ENCODE measurements around the gene DCLK1. TPM values are rescaled to one million over a fixed set of nuclear protein-coding genes. Genes with fewer than 3 reads are reported as not detected.

DCLK1 gene
- total RNA-seq, 1 donor from 2014 or later: 9.1 TPM

- Mint-ChIP-seq H3K4me3 (ENCODE audit: unreplicated experiment) (no peak overlapping the region), H3K27me3 (ENCODE audit: unreplicated experiment) (no peaks in the 10 kb centered on the region), H3K4me1 (ENCODE audit: unreplicated experiment) (peaks cover 1% of the 10 kb centered on the region), H3K27ac (ENCODE audit: unreplicated experiment) (no peak overlapping the region), H3K36me3 (ENCODE audit: unreplicated experiment) (no peaks in the 10 kb centered on the region), H3K9me3 (ENCODE audit: unreplicated experiment) (no peaks in the 10 kb centered on the region)
- DNase-seq (ENCODE audit: extremely low spot score, unreplicated experiment): no peak
- TF ChIP-seq CTCF (IDR thresholded peaks at IDR 0.05): no peak
Measured at GRCh38 chr13:35908226-35908625, 223.0 kb downstream of the DCLK1 start.

- DNase-seq (ENCODE audit: extremely low spot score, unreplicated experiment): no peak
- Mint-ChIP-seq H3K27me3 (ENCODE audit: unreplicated experiment) (no peaks in the 10 kb centered on the region), H3K9me3 (ENCODE audit: unreplicated experiment) (no peaks in the 10 kb centered on the region), H3K4me3 (ENCODE audit: unreplicated experiment) (no peak overlapping the region), H3K27ac (ENCODE audit: unreplicated experiment) (no peak overlapping the region), H3K4me1 (ENCODE audit: unreplicated experiment) (peaks cover 1% of the 10 kb centered on the region), H3K36me3 (ENCODE audit: unreplicated experiment) (no peaks in the 10 kb centered on the region)
- no peak for TF ChIP-seq CTCF (IDR thresholded peaks at IDR 0.05)
Measured at GRCh38 chr13:35906636-35907035, 224.5 kb downstream of the DCLK1 start.

DNA sequence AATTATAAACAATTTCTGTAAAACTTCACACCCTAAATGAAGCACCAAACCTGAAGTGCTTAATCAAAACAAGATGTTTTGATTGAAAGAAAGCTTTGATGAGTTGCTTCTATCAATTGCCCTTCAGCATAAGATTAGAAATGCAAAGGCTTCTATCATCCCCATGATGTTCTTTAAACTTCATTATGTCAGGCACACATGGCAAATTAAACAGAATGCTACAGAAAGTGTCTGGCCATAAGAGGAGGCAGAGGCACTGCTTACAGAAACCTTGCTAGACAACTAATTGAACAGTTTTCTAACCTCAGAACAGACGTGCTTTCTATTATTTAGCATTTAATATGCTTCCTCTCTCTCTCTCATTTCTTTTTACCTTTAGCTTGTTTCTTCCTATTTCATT is 228.1 kb downstream of the DCLK1 start:
- no peak overlapping the region for H3K4me3 Mint-ChIP-seq (ENCODE audit: unreplicated experiment)
- no peak for TF ChIP-seq CTCF (IDR thresholded peaks at IDR 0.05)
- H3K9me3 Mint-ChIP-seq (ENCODE audit: unreplicated experiment): no peaks in the 10 kb centered on the region
- peaks cover 8% of the 10 kb centered on the region for H3K4me1 Mint-ChIP-seq (ENCODE audit: unreplicated experiment)
- no peaks in the 10 kb centered on the region for H3K36me3 Mint-ChIP-seq (ENCODE audit: unreplicated experiment)
- no peak for DNase-seq (ENCODE audit: extremely low spot score, unreplicated experiment)
- H3K27me3 Mint-ChIP-seq (ENCODE audit: unreplicated experiment): no peaks in the 10 kb centered on the region
- H3K27ac Mint-ChIP-seq (ENCODE audit: unreplicated experiment): no peak overlapping the region

GRCh38 chr13:35898041-35898440 is 233.1 kb downstream of the DCLK1 start:
- Mint-ChIP-seq H3K9me3 (ENCODE audit: unreplicated experiment) (no peaks in the 10 kb centered on the region), H3K27ac (ENCODE audit: unreplicated experiment) (no peak overlapping the region), H3K36me3 (ENCODE audit: unreplicated experiment) (no peaks in the 10 kb centered on the region), H3K4me3 (ENCODE audit: unreplicated experiment) (no peak overlapping the region), H3K4me1 (ENCODE audit: unreplicated experiment) (peaks cover 7% of the 10 kb centered on the region), H3K27me3 (ENCODE audit: unreplicated experiment) (no peaks in the 10 kb centered on the region)
- no peak for DNase-seq (ENCODE audit: extremely low spot score, unreplicated experiment)
- TF ChIP-seq CTCF (IDR thresholded peaks at IDR 0.05): no peak

DNA sequence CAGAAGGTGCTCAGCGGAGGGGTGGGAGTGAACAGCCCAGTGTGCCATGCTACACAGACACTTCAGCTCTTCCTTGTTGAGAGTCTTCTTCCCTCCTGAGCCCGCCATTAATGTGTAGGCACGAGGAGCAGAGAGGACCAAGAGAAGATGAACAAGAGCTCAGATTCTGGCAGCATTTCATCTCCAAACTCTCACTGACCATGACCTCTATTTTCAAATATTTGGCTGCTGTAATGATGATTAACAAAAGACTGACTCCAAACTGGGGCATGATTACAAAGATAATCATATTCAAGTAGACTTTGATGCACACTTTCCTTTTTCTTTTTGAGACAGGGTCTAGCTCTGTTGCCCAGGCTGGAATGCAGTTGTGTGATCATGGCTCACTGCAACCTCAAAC is 236.5 kb downstream of the DCLK1 start:
- Mint-ChIP-seq H3K27ac (ENCODE audit: unreplicated experiment) (no peak overlapping the region), H3K9me3 (ENCODE audit: unreplicated experiment) (no peaks in the 10 kb centered on the region), H3K27me3 (ENCODE audit: unreplicated experiment) (no peaks in the 10 kb centered on the region), H3K4me1 (ENCODE audit: unreplicated experiment) (peaks cover 15% of the 10 kb centered on the region), H3K4me3 (ENCODE audit: unreplicated experiment) (no peak overlapping the region), H3K36me3 (ENCODE audit: unreplicated experiment) (no peaks in the 10 kb centered on the region)
- no peak for TF ChIP-seq CTCF (IDR thresholded peaks at IDR 0.05)
- no peak for DNase-seq (ENCODE audit: extremely low spot score, unreplicated experiment)
